Hair follicle dermal papilla cell (primary cell): ENCODE data around the gene LIPT1. TPM values are rescaled to one million over a fixed set of nuclear protein-coding genes. Genes with fewer than 3 reads are reported as not detected.

Experiments used
- small RNA-seq: library from RNA; depleted of rRNA; stranded (forward); fragments of <200 nt; gene quantifications from one replicate; pipeline ENCODE3, GENCODE V24; 2012
- total RNA-seq: library from RNA; depleted of rRNA; stranded (reverse); fragments of >200 nt; gene quantifications from 2 replicates; pipeline ENCODE4 v1.2.3, GENCODE V29; 2012

The LIPT1 gene
- 4.5 and 4.7 TPM in 2 replicates for total RNA-seq

GRCh38 chr2:99154643-99155536, at the start of gene LIPT1, which contains the start of gene TSGA10:
TSS of gene LIPT1 (plus strand) at chr2:99154967. CDS start at chr2:99161958, 6,991 bp downstream.
TSS of gene TSGA10 (minus strand) at chr2:99154942. CDS start at chr2:99109439, 45,503 bp downstream.

GRCh38 chr2:99141110-99142108, 13.4 kb upstream of the LIPT1 start, which contains the start of gene C2orf15:
TSS of gene C2orf15 (plus strand) at chr2:99141707. CDS start at chr2:99150559, 8,852 bp downstream.

GRCh38 chr2:99180755-99181623, 26.2 kb downstream of the LIPT1 start, which contains the start of the genes MITD1 and MRPL30:
TSS of gene MITD1 (minus strand) at chr2:99181058. CDS start at chr2:99180981, 77 bp downstream.
TSS of gene MRPL30 (plus strand) at chr2:99181184. CDS start at chr2:99186204, 5,020 bp downstream.

Small RNA genes lying within 50 kb of the gene (small RNA-seq; reads per million reads assigned to genes)
- not detected for gene AC092587.1

Other genes with a start within 250 kb of the LIPT1 start
- 0.12 and 0.16 TPM in 2 replicates for gene CRACDL, start 218.7 kb upstream of the LIPT1 start, total RNA-seq
- not detected in 2 replicates for gene C2orf15, start 13.3 kb upstream of the LIPT1 start, total RNA-seq
- gene TSGA10, start within 50 bp of the LIPT1 start, total RNA-seq = 1.9 and 2.1 TPM in 2 replicates
- 10.4 and 11.4 TPM in 2 replicates for gene MITD1, start 26.1 kb downstream of the LIPT1 start, total RNA-seq
- 28.1 and 31.0 TPM in 2 replicates for gene MRPL30, start 26.2 kb downstream of the LIPT1 start, total RNA-seq
- gene LYG2, start 100.7 kb downstream of the LIPT1 start, total RNA-seq = not detected in 2 replicates
- 0.32 TPM in 1 of 2 replicates, not detected in the other for gene LYG1, start 146.2 kb downstream of the LIPT1 start, total RNA-seq
- gene TXNDC9, start 181.4 kb downstream of the LIPT1 start, total RNA-seq = 56.0 and 63.4 TPM in 2 replicates
- 12.1 and 18.2 TPM in 2 replicates for gene EIF5B, start 182.4 kb downstream of the LIPT1 start, total RNA-seq